GM23248 (cell line): ENCODE measurements around the gene BPIFA1. TPM values are rescaled to one million over a fixed set of nuclear protein-coding genes. Genes with fewer than 3 reads are reported as not detected.

Experiments used
- DNase-seq: peaks from one replicate; pipeline ENCODE4 v3.0.0-alpha.2; 2015
- H2AFZ ChIP-seq: fragments of 200-600 bp; sonication (generic); 2 replicates; pipeline ENCODE4 v1.6.1; 2016; ENCODE audit warnings: antibody characterized with exemption
- H3F3A ChIP-seq: fragments of 200-600 bp; sonication (generic); 2 replicates; pipeline ENCODE4 v1.6.1; 2016; ENCODE audit warnings: mild to moderate bottlenecking, antibody characterized with exemption, mixed run types; ENCODE audit not compliant: insufficient read depth
- H3K27ac ChIP-seq: fragments of 200-600 bp; sonication (generic); 2 replicates; pipeline ENCODE4 v1.5.1; 2016; ENCODE audit warnings: mild to moderate bottlenecking
- H3K27me3 ChIP-seq: fragments of 200-600 bp; sonication (generic); replicated peaks from 2 replicates; pipeline ENCODE4 v1.6.1; 2016; ENCODE audit warnings: mild to moderate bottlenecking; ENCODE audit not compliant: insufficient read depth
- H3K36me3 ChIP-seq: fragments of 200-600 bp; sonication (generic); 2 replicates; pipeline ENCODE4 v1.6.1; 2016; ENCODE audit warnings: low read depth, mild to moderate bottlenecking
- H3K4me1 ChIP-seq: fragments of 200-600 bp; sonication (generic); 2 replicates; pipeline ENCODE4 v1.6.1; 2016; ENCODE audit warnings: mild to moderate bottlenecking; ENCODE audit not compliant: insufficient read depth
- H3K4me2 ChIP-seq: fragments of 200-600 bp; sonication (generic); one replicate; pipeline ENCODE4 v1.6.1; 2016; ENCODE audit warnings: mild to moderate bottlenecking; ENCODE audit not compliant: unreplicated experiment
- H3K4me3 ChIP-seq: fragments of 200-600 bp; sonication (generic); 2 replicates; pipeline ENCODE4 v1.5.1; 2016; ENCODE audit warnings: mild to moderate bottlenecking
- H3K79me2 ChIP-seq: fragments of 200-600 bp; sonication (generic); 2 replicates; pipeline ENCODE4 v1.6.1; 2016; ENCODE audit warnings: mild to moderate bottlenecking; ENCODE audit not compliant: insufficient read depth
- H3K9ac ChIP-seq: fragments of 200-600 bp; sonication (generic); 2 replicates; pipeline ENCODE4 v1.6.1; 2016; ENCODE audit warnings: mild to moderate bottlenecking
- H3K9me2 ChIP-seq: fragments of 200-600 bp; sonication (generic); 2 replicates; pipeline ENCODE4 v1.6.1; 2016; ENCODE audit warnings: mixed run types, mild to moderate bottlenecking, moderate library complexity; ENCODE audit not compliant: insufficient read depth
- H3K9me3 ChIP-seq: fragments of 200-600 bp; sonication (generic); one replicate; pipeline ENCODE4 v1.6.1; 2017; ENCODE audit warnings: low read depth
- H4K20me1 ChIP-seq: fragments of 200-600 bp; sonication (generic); 2 replicates; pipeline ENCODE4 v1.6.0; 2016; ENCODE audit not compliant: insufficient read depth
- EZH2 ChIP-seq: fragments of 200-600 bp; sonication (generic); IDR thresholded peaks from 2 replicates; pipeline ENCODE4 v1.6.1; 2018; ENCODE audit warnings: antibody characterized with exemption, mild to moderate bottlenecking; ENCODE audit not compliant: insufficient read depth, poor library complexity, severe bottlenecking
- EZH2phosphoT487 ChIP-seq: fragments of 200-600 bp; sonication (generic); IDR thresholded peaks from 2 replicates; pipeline ENCODE4 v1.6.1; 2018; ENCODE audit warnings: antibody characterized with exemption, moderate library complexity, mild to moderate bottlenecking, low read depth; ENCODE audit not compliant: insufficient read depth
- WGBS, 2 experiments: methylation state at CpG; one replicate each; pipeline ENCODE4 v1.1.6; 2015 to 2017; ENCODE audit warnings: low lambda C conversion rate in 2 of 2, low coverage in 1 of 2; ENCODE audit errors: missing lambda C conversion rate in 2 of 2; 5-methylcytosine and 5-hydroxymethylcytosine counted together
- in situ Hi-C: fragments of 300-500 bp; cut with MboI; formaldehyde crosslinking; loops from 2 replicates; pipeline ENCODE4 v1.15.0; 2020
- polyA plus RNA-seq: library from polyadenylated mRNA; unstranded; fragments of >200 nt; fragmentation: Nextera tagmentation; extraction: Ambion mirVana; gene quantifications from 2 replicates; pipeline ENCODE4 v1.2.1, GENCODE V29; 2016
- total RNA-seq: library from RNA; depleted of rRNA; stranded (reverse); fragments of >200 nt; shearing (Covaris generic); gene quantifications from 2 replicates; pipeline ENCODE4 v1.2.3, GENCODE V29; 2014; rRNA removed

Gene BPIFA1
- total and polyA plus RNA-seq, 2 experiments from 2014 or later = not detected

GRCh38 chr20:33287884-33288283, 52.1 kb downstream of the BPIFA1 start:
- no peak overlapping the region for H2AFZ ChIP-seq
- no peak overlapping the region for H3K9ac ChIP-seq
- peaks cover 43% of the 10 kb centered on the region for H3K27me3 ChIP-seq
- no peaks in the 10 kb centered on the region for H4K20me1 ChIP-seq
- H3K4me3 ChIP-seq = no peak overlapping the region
- no peak overlapping the region for H3K4me2 ChIP-seq
- H3K36me3 ChIP-seq = no peaks in the 10 kb centered on the region
- in situ Hi-C loops = no loop called here
- TF ChIP-seq EZH2phosphoT487 (no peak), EZH2 (no peak)
- DNase-seq = no peak
- no peaks in the 10 kb centered on the region for H3K4me1 ChIP-seq
- H3K9me2 ChIP-seq = no peaks in the 10 kb centered on the region
- no peak overlapping the region for H3K27ac ChIP-seq
- H3K9me3 ChIP-seq = no peaks in the 10 kb centered on the region
- H3F3A ChIP-seq = no peaks in the 10 kb centered on the region
- H3K79me2 ChIP-seq = no peaks in the 10 kb centered on the region

GRCh38 chr20:33290852-33291251, 55.1 kb downstream of the BPIFA1 start:
- no peaks in the 10 kb centered on the region for H3K36me3 ChIP-seq

GRCh38 chr20:33291416-33291815, 55.6 kb downstream of the BPIFA1 start:
- DNase-seq = no peak
- H3K9ac ChIP-seq = no peak overlapping the region
- H3K79me2 ChIP-seq = no peaks in the 10 kb centered on the region
- no peaks in the 10 kb centered on the region for H3K4me1 ChIP-seq
- H3K27ac ChIP-seq = no peak overlapping the region
- H3K9me2 ChIP-seq = no peaks in the 10 kb centered on the region
- H3K4me3 ChIP-seq = no peak overlapping the region
- peaks cover 35% of the 10 kb centered on the region for H3K27me3 ChIP-seq
- in situ Hi-C loops = no loop called here
- no peaks in the 10 kb centered on the region for H3K9me3 ChIP-seq
- TF ChIP-seq EZH2phosphoT487 = no peak
- H3K4me2 ChIP-seq = no peak overlapping the region
- no peak overlapping the region for H2AFZ ChIP-seq
- WGBS, 2 experiments = 57 to 62% methylated on average over 8 of the region's 8 CpGs
- H3K36me3 ChIP-seq = no peaks in the 10 kb centered on the region
- peaks cover 2% of the 10 kb centered on the region; the same call in 1 of the 2 replicates for H3F3A ChIP-seq
- H4K20me1 ChIP-seq = no peaks in the 10 kb centered on the region

More at GRCh38 chr20:33290852-33291251, 55.1 kb downstream of the BPIFA1 start:
- Histone ChIP-seq H3K4me1 (no peaks in the 10 kb centered on the region), H3K9me2 (no peaks in the 10 kb centered on the region), H2AFZ (no peak overlapping the region), H3K79me2 (no peaks in the 10 kb centered on the region), H3K4me3 (no peak overlapping the region), H3K27ac (no peak overlapping the region), H3K9ac (no peak overlapping the region), H3K9me3 (no peaks in the 10 kb centered on the region), H3K4me2 (no peak overlapping the region), H4K20me1 (no peaks in the 10 kb centered on the region), H3F3A (no peaks in the 10 kb centered on the region), H3K27me3 (peaks cover 41% of the 10 kb centered on the region)
- WGBS, 2 experiments = 63 to 64% methylated on average over 13 of the region's 13 CpGs
- TF ChIP-seq EZH2 (no peak), EZH2phosphoT487 (no peak)
- in situ Hi-C loops = no loop called here
- DNase-seq = no peak

- no peak for TF ChIP-seq EZH2
- TF ChIP-seq EZH2phosphoT487 = no peak
- Histone ChIP-seq H3K9me2 (no peaks in the 10 kb centered on the region), H3K36me3 (no peaks in the 10 kb centered on the region), H3K4me1 (no peaks in the 10 kb centered on the region), H3K4me2 (no peak overlapping the region), H2AFZ (no peak overlapping the region), H3K79me2 (no peaks in the 10 kb centered on the region), H3K4me3 (no peak overlapping the region), H3K9me3 (no peaks in the 10 kb centered on the region), H4K20me1 (no peaks in the 10 kb centered on the region), H3K27me3 (peaks cover 32% of the 10 kb centered on the region), H3K9ac (no peak overlapping the region), H3K27ac (no peak overlapping the region), H3F3A (peaks cover 5% of the 10 kb centered on the region; the same call in 1 of the 2 replicates)
- WGBS, 2 experiments = 7 to 8% methylated on average over 7 of the region's 7 CpGs
- DNase-seq = peak; percentile 36
- in situ Hi-C loops = no loop called here
These were observed 56.1 kb downstream of the BPIFA1 start for GRCh38 chr20:33291830-33292355.

Other genes with a start within 250 kb of the BPIFA1 start
- gene SUN5, start 231.6 kb upstream of the BPIFA1 start, total RNA-seq = not detected in 2 replicates
- not detected in 2 replicates for gene SUN5, start 231.6 kb upstream of the BPIFA1 start, polyA plus RNA-seq
- not detected in 2 replicates for gene BPIFB2, start 228.3 kb upstream of the BPIFA1 start, total RNA-seq
- not detected in 2 replicates for gene BPIFB2, start 228.3 kb upstream of the BPIFA1 start, polyA plus RNA-seq
- gene BPIFB6, start 204.3 kb upstream of the BPIFA1 start, total RNA-seq = not detected in 2 replicates
- gene BPIFB6, start 204.3 kb upstream of the BPIFA1 start, polyA plus RNA-seq = not detected in 2 replicates
- not detected in 2 replicates for gene BPIFB3, start 182.1 kb upstream of the BPIFA1 start, total RNA-seq
- not detected in 2 replicates for gene BPIFB3, start 182.1 kb upstream of the BPIFA1 start, polyA plus RNA-seq
- not detected in 2 replicates for gene BPIFB4, start 156.4 kb upstream of the BPIFA1 start, total RNA-seq
- gene BPIFB4, start 156.4 kb upstream of the BPIFA1 start, polyA plus RNA-seq = not detected in 2 replicates
- not detected in 2 replicates for gene BPIFA2, start 67.8 kb upstream of the BPIFA1 start, total RNA-seq
- not detected in 2 replicates for gene BPIFA2, start 67.8 kb upstream of the BPIFA1 start, polyA plus RNA-seq
- not detected in 2 replicates for gene BPIFA3, start 18.6 kb upstream of the BPIFA1 start, total RNA-seq
- not detected in 2 replicates for gene BPIFA3, start 18.6 kb upstream of the BPIFA1 start, polyA plus RNA-seq
- gene BPIFB1, start 47.2 kb downstream of the BPIFA1 start, total RNA-seq = not detected in 2 replicates
- not detected in 2 replicates for gene BPIFB1, start 47.2 kb downstream of the BPIFA1 start, polyA plus RNA-seq
- gene CDK5RAP1, start 165.5 kb downstream of the BPIFA1 start, total RNA-seq = 18.3 and 19.5 TPM in 2 replicates
- 24.7 and 24.9 TPM in 2 replicates for gene CDK5RAP1, start 165.5 kb downstream of the BPIFA1 start, polyA plus RNA-seq
- gene SNTA1, start 207.8 kb downstream of the BPIFA1 start, total RNA-seq = 24.2 and 24.5 TPM in 2 replicates
- 10.2 and 11.2 TPM in 2 replicates for gene SNTA1, start 207.8 kb downstream of the BPIFA1 start, polyA plus RNA-seq